ENCODE results near the gene UBE2G1. TPM values are rescaled to one million over a fixed set of nuclear protein-coding genes. Genes with fewer than 3 reads are reported as not detected.
A peak's percentile ranks its signal among the peaks of the same experiment; 100 is the strongest.

Gene UBE2G1
- polyA plus RNA-seq, 2 of the 4 experiments (the other 2 are of a cell fraction): 86.2 to 117 TPM

- no peak for ATAC-seq
- POLR2A ChIA-PET: interaction anchor here (0.6 kb wide), 1 partner anchor 452 kb away, joined by 4 read pairs; no protein-coding TSS in a partner anchor
- no peak overlapping the region for H3K4me2 ChIP-seq
- WGBS (ENCODE audit: missing lambda C conversion rate): 73% methylated on average over 2 of the region's 2 CpGs
- no peak overlapping the region for H3K27ac ChIP-seq
- H3K4me1 ChIP-seq: peaks cover 11% of the 10 kb centered on the region; the same call in 2 of the 3 replicates
- no peak overlapping the region for H3K4me3 ChIP-seq
- TF ChIP-seq ZNF302 (CRISPR knock-in tag; IDR thresholded peaks at IDR 0.05) (no peak), FOXS1 (CRISPR knock-in tag; IDR thresholded peaks at IDR 0.05) (no peak)
- TF ChIP-seq, protein P1, sequence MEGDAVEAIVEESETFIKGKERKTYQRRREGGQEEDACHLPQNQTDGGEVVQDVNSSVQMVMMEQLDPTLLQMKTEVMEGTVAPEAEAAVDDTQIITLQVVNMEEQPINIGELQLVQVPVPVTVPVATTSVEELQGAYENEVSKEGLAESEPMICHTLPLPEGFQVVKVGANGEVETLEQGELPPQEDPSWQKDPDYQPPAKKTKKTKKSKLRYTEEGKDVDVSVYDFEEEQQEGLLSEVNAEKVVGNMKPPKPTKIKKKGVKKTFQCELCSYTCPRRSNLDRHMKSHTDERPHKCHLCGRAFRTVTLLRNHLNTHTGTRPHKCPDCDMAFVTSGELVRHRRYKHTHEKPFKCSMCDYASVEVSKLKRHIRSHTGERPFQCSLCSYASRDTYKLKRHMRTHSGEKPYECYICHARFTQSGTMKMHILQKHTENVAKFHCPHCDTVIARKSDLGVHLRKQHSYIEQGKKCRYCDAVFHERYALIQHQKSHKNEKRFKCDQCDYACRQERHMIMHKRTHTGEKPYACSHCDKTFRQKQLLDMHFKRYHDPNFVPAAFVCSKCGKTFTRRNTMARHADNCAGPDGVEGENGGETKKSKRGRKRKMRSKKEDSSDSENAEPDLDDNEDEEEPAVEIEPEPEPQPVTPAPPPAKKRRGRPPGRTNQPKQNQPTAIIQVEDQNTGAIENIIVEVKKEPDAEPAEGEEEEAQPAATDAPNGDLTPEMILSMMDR (IDR thresholded peaks at IDR 0.05): no peak
- CTCF ChIA-PET: interaction anchor here (0.6 to 9.1 kb wide), 16 partner anchors 9 to 978 kb away, joined by 3 to 119 read pairs (median 8); partner anchors contain the start of gene ANKFY1
- no peak for DNase-seq (ENCODE audit: low read depth in 1 of 2, low spot score in 1 of 2)
- no peaks in the 10 kb centered on the region for H3K9me3 ChIP-seq
- no peak for FAIRE-seq
Observed at GRCh38 chr17:4250887-4251286, 115.6 kb downstream of the UBE2G1 start.

- ATAC-seq (peak; percentile 82 to 87), FAIRE-seq (no peak)
Observed at GRCh38 chr17:4249452-4250029, 116.9 kb downstream of the UBE2G1 start.

DNA sequence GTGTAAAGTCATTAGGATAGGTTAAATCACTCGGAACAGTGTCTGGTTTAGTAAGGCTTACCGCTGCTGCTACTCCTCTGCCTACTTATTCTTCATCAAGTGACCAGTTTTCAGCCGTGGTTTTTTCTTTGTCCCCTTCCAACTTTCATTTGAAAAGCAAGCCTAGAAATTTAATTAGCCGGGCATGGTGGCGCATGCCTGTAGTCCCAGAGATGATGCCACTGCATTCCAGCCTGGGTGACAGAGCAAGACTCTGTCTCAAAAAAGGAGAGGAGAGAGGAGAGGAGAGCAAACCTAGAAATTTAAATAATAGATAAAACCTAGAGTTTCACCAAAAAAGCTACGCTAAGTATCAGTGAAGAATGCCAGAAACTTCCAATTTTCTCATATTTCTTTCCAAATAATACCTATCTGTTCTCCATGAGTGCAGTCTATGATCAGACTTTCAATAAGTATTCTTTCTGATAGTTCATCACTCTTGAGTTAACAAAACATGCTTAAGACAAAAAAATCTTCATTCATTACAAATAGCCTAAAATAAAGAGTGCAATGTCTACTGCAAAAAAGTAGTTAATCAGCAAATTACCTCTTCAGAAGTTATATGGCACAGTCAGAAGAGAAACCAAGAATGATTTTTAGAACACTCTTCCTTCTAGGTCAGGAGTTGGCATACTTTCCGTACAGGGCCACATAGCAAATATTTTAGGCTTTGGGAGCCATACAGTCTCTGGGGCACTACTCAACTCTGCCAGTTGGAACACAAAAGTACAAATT, 117.8 kb downstream of the UBE2G1 start:
- TF ChIP-seq MAFK (IDR thresholded peaks at IDR 0.05; ENCODE audit: partially characterized antibody) (peak; percentile 55), EHMT2 (IDR thresholded peaks at IDR 0.05; ENCODE audit: low read depth) (no peak)
- WGBS (ENCODE audit: missing lambda C conversion rate): 96% methylated on average over 7 of the region's 7 CpGs
- ATAC-seq: no peak
- no peak for DNase-seq (ENCODE audit: low read depth in 1 of 2, low spot score in 1 of 2)
- CTCF ChIA-PET: interaction anchor here (0.5 to 9.1 kb wide), 18 partner anchors 9 to 160 kb away, joined by 3 to 119 read pairs (median 6); partner anchors contain the start of gene ANKFY1
- H3K4me3 ChIP-seq: no peak overlapping the region
- POLR2A ChIA-PET: no interaction called here
- H3K4me2 ChIP-seq: no peak overlapping the region
- no peaks in the 10 kb centered on the region for H3K9me3 ChIP-seq
- no peak for FAIRE-seq
- H3K4me1 ChIP-seq: peaks cover 11% of the 10 kb centered on the region; the same call in 2 of the 3 replicates
- no peak overlapping the region for H3K27ac ChIP-seq

More at GRCh38 chr17:4249452-4250029, 116.9 kb downstream of the UBE2G1 start:
- WGBS (ENCODE audit: missing lambda C conversion rate): 50% methylated on average over 4 of the region's 4 CpGs
- POLR2A ChIA-PET: no interaction called here
- CTCF ChIA-PET: interaction anchor here (0.5 to 9.1 kb wide), 25 partner anchors 10 to 526 kb away, joined by 3 to 119 read pairs (median 5); partner anchors contain the start of genes ANKFY1 and HASPIN
- H3K4me2 ChIP-seq: no peak overlapping the region
- H3K4me3 ChIP-seq: no peak overlapping the region
- H3K27ac ChIP-seq: no peak overlapping the region
- peaks cover 11% of the 10 kb centered on the region; the same call in 2 of the 3 replicates for H3K4me1 ChIP-seq
- TF ChIP-seq SMC3 (IDR thresholded peaks at IDR 0.05) (peak; percentile 57), RNF2 (IDR thresholded peaks at IDR 0.05; ENCODE audit: borderline replicate concordance, low read depth) (no peak), FOXS1 (CRISPR knock-in tag; IDR thresholded peaks at IDR 0.05) (no peak), BHLHE40 (IDR thresholded peaks at IDR 0.05; ENCODE audit: low read depth, low read length) (no peak), GATA3 (IDR thresholded peaks at IDR 0.05; ENCODE audit: borderline replicate concordance) (no peak), RAD21 (conservative IDR thresholded peaks at IDR 0.05 in 1 of 2, IDR thresholded peaks at IDR 0.05 in 1 of 2) (peak in 1 of 2 experiments; percentile 48; a peak in 2 of 5 replicates)
- TF ChIP-seq, protein P2, sequence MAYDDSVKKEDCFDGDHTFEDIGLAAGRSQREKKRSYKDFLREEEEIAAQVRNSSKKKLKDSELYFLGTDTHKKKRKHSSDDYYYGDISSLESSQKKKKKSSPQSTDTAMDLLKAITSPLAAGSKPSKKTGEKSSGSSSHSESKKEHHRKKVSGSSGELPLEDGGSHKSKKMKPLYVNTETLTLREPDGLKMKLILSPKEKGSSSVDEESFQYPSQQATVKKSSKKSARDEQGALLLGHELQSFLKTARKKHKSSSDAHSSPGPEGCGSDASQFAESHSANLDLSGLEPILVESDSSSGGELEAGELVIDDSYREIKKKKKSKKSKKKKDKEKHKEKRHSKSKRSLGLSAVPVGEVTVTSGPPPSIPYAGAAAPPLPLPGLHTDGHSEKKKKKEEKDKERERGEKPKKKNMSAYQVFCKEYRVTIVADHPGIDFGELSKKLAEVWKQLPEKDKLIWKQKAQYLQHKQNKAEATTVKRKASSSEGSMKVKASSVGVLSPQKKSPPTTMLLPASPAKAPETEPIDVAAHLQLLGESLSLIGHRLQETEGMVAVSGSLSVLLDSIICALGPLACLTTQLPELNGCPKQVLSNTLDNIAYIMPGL (CRISPR knock-in tag; IDR thresholded peaks at IDR 0.05; ENCODE audit: borderline replicate concordance): no peak
- TF ChIP-seq, protein P1 (IDR thresholded peaks at IDR 0.05): peak; percentile 62
- DNase-seq (ENCODE audit: low read depth in 1 of 2, low spot score in 1 of 2): peak; percentile 69 to 78
- no peaks in the 10 kb centered on the region for H3K9me3 ChIP-seq
